Prostate gland (tissue), 2 donors: ENCODE data around the gene MEIS2.

ENCODE experiments used
- POLR2AphosphoS5 ChIP-seq: sonication (generic); formaldehyde crosslinking; IDR thresholded peaks from one replicate; pipeline ENCODE4 v1.6.1; 2017; ENCODE audit warnings: antibody characterized with exemption
- TF ChIP-seq, protein P1 (sequence below), 4 experiments: fragments of 200-600 bp in 2 of 4; fragments of 450-650 bp in 2 of 4; sonication (generic) in 2 of 4; IDR thresholded peaks; 1 replicate in 3 of 4; 2 replicates in 1 of 4; pipeline ENCODE4 v1.5.1; 2016 to 2019; ENCODE audit warnings: antibody characterized with exemption in 4 of 4, mild to moderate bottlenecking in 2 of 4, moderate library complexity in 2 of 4

GRCh38 chr15:37080261-37080921 lies 20.0 kb downstream of the MEIS2 start:
- TF ChIP-seq, protein P1, sequence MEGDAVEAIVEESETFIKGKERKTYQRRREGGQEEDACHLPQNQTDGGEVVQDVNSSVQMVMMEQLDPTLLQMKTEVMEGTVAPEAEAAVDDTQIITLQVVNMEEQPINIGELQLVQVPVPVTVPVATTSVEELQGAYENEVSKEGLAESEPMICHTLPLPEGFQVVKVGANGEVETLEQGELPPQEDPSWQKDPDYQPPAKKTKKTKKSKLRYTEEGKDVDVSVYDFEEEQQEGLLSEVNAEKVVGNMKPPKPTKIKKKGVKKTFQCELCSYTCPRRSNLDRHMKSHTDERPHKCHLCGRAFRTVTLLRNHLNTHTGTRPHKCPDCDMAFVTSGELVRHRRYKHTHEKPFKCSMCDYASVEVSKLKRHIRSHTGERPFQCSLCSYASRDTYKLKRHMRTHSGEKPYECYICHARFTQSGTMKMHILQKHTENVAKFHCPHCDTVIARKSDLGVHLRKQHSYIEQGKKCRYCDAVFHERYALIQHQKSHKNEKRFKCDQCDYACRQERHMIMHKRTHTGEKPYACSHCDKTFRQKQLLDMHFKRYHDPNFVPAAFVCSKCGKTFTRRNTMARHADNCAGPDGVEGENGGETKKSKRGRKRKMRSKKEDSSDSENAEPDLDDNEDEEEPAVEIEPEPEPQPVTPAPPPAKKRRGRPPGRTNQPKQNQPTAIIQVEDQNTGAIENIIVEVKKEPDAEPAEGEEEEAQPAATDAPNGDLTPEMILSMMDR (IDR thresholded peaks at IDR 0.05), result no peak
- no peak for TF ChIP-seq POLR2AphosphoS5
